NCI-H146 treated with DMSO at 0.1 percent for 48 hours (cell line): ENCODE data around the gene IQCK.
"Not testable (repeated sequence)": the region's sequence is repeated elsewhere in the genome, so short reads cannot be mapped to it uniquely, and the experiment has no call there.

Experiments
- DNase-seq: peaks from one replicate; lab custom pipeline; 2025; ENCODE audit not compliant: unreplicated experiment; lab: John Stamatoyannopoulos, UW

Gene IQCK, protein sequence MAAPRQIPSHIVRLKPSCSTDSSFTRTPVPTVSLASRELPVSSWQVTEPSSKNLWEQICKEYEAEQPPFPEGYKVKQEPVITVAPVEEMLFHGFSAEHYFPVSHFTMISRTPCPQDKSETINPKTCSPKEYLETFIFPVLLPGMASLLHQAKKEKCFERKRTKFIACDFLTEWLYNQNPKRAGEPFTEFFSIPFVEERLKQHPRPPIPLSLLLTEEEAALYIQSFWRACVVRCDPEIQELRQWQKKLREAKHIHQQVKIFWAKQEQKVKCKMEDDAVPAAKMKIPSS

DNA sequence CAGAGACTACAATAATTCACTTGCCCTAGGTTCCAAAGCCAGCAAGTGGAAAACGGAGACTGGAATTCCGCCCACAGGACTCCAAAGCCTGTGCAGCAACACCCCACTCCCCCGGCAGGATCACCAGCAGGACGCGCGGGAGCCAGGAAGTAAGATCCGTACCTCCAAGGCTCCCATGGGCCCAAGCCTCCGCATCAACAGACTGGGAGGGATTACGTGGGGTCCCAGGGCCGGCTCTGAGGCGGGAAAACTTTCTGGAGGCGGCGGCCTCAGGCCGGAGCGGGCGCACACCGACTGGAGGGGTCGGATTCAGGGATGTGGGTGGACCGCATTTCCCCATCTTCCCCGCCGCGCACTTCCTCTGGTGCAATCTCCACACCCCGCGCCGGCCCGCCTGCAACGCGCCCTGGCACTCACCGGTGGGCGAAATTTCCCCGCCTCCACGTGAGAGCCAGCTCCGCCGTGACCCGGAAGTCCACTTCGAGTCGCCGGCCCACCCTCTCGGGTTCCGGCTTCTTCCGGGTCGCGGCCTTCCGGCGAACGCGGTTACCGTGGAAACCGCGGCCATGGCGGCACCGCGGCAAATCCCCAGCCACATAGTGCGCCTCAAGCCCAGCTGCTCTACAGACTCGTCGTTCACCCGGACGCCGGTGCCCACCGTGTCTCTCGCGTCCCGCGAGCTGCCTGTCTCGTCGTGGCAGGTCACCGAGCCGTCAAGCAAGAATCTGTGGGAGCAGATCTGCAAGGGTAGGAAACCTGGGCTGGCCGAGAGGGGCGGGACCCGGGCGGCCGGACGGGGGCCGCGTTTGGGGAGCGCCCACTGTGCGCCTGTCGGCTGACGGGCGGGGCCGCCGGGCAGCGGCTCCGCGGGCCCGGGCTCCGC is at the start of gene IQCK, which contains the start of gene KNOP1:
IQCK (plus strand) TSS at position 531 of the 883 bp plus-strand sequence; CDS start at position 567, 36 bp downstream.
KNOP1 (minus strand) TSS at position 487 of the 883 bp plus-strand sequence. CDS start 3,192 bp downstream, outside the sequence.
- peak; percentile 78 for DNase-seq

DNA sequence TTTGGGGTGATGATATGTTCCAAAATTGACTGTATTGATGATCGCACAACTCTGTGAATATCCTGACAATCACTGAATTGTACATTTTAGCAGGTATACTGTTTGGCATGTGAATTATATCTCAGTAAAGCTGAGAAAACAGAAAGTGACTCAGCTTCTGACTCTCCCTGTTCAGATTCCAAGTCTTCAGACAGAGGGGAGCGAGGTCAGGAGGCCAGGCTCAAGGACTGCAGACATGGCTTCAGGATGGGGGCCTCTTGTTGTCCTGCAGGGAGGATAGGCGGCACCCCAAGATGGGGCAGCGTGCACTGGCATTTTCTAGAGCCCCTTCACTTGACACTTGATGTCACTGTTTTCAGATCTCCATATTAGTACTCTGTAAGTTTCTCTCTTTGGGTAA is 45.7 kb upstream of the IQCK start:
- no peak for DNase-seq

DNA sequence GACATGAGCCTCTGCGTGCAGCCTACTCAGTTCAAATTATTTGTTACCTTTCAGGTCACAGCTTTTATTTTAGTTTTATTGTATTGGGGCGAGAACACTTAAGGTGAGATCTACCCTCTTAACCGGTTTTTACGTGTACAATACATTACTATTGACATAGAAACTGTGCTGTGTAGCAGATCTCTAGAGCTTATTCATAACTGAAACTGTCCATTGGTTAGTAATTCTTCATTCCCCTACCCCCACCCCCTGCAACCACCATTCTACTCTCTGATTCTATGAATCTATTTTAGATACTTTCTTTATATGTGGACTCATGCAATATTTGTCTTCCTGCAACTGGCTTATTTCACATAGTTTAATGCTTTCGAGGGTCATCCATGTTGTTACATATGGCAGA is 43.6 kb upstream of the IQCK start:
- no peak for DNase-seq

DNA sequence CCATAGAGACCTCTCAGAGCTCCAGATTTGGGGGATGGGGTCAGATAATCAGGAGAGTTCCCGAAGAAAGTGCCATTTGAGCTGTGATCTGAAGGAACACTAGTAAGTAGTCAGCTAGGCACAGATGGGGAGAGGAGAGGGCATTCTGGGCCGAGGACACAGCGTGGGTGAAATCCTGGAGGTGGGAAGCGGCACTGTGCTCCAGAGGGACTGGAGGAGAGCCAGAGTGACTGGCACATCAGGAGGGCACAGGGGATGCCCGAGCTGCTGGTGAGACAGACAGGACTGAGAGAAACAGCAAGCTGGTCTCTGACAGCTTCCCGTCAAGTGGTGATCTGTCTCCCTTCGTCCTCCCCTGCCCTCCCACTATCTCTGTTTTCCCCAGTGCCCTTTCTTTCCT is 40.7 kb upstream of the IQCK start:
- no peak for DNase-seq

DNA sequence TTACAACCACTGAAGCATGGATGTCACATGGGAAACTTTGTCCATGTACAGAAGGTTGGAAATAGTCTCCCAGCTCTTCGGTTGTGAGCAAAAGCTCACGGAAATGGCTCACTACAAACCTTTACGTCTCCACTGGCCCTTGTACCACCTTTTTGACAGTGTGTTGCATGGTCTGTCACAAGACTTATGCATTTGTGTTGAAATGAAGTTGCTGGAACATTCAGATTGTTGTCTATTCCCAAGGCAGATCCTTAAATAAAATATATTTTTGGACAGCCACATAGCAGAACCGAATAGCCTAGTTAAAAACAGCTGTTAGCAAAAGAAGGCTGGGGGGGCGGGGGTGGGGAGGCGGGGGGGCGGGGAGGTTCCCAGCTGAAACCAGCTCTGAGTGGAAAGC is 39.3 kb upstream of the IQCK start:
- DNase-seq = no peak

DNA sequence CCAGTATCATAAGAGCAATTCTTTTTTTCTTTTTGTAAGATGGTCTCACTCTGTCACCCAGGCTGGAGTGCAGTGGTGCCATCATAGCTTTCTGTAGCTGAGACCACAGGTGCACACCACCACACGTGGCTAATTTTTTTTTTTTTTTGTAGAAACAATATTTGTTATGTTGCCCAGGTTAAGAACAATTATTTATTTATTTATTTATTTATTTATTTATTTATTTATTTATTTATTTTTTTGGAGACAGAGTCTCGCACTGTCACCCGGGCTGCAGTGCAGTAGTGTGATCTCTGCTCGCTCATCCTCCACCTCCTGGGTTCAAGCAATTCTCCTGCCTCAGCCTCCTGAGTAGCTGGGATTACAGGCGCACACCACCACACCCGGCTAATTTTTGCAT is 38.8 kb upstream of the IQCK start:
- DNase-seq = not testable (repeated sequence)

DNA sequence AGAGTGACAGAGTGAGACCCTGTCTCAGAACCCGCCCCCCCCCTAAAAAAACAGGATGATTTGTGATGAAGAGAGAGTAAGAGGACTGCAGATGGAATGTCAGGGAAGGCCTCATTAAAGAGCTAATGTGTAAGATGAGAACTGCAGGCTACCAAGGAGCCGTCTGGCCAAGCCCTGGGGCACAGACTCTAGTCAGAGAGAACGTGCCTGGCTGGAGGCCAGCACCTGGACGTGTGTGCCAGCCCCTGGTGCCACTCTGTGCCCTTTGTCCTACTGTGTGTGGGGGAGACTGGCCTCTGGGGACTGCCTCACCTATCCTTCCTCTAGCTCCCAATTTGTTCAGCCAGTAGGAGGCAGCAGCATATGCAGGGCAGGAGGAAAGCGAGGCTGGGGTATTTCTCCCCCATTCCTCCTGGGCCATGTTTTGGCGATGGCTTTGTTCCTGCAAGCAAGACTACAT is 37.2 kb upstream of the IQCK start:
- DNase-seq = no peak

DNA sequence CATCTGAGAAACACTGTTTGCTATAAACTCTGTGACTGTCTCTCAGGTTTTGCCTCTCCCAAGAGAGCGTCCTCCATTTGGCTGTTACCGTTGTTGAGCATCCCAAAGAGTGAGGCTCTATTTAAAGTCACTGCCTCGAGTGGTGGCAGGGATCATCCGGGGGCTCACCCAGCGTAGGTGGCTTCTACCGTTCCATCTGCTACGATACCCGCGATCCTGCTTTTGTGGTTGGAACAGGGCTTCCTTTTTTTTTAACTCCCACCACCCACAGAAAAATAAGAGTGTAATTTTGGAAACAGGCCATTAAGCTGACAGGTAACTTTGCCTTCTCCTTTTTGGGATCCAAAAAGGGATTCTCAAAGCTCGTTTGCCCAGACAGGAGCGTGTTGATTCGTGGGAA is 36.4 kb upstream of the IQCK start:
- no peak for DNase-seq

DNA sequence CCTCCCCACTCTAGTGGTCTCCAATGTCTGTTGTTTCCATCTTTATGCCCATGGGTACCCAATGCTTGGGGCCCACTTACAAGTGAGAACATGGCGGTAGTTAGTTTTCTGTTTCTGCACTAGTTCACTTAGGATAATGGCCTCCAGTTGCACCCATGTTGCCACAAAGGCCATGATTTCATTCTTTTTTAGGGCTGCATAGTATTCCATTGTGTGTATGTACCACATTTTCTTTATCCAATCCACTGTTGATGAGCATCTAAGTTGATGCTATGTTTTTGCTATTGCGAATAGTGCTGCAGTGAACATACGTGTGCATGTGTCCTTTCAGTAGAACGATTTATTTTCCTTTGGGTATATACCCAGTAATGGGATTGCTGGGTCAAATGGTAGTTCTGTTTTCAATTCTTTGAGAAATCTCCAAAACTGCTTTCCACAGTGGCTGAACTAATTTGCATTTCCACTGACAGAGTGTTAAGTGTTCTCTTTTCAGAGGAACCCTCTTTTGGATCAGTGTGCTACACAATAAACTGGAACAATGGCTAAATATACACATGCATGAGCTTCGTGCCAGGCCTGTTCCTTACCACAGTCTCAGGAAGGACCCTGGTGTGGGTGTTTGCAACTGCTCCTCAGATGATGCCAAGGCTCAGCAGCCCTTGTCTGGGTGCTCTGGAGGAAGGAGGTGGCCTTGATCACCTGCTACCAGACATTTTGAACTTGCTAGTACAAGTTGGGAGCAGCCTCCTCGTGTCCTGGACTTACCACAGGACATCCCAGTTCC is 34.4 kb upstream of the IQCK start:
- DNase-seq = no peak

DNA sequence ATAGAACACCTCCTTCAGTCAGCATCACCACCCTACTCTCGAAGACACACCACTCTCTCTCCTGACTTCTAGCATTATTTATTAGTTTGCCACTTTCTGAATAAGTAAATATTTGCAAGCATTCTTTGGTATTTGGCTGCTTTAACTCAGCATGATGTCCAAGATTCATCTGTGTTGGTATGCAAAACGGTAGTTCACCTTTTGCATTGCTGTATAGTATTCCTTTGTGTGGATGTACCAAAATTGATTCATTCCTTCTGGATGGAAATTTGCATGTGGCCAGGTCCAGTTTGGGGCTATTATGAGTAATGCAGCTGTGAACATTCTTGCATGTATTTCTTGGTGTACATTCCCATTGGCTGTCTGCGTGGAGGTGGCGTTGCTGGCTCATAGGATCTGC is 32.9 kb upstream of the IQCK start:
- no peak for DNase-seq

DNA sequence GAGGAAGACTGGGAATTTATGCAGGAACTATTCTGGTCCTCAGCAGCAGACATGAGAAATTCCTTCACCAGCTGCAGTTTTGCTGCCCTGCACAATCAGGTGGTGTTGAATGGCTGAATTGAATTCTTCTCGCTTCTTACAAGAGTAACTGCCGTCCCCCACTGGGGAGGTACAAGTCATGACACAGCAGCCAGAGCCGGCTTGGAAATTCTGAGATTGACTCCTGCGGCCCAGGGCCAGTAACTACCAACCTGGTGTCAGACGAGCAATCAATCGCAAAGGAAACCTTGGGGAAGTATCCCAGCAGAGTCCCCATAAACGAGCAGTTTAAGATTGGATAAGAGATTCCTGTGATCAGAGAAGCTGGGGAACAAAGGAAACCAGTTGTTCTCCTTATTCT is 30.8 kb upstream of the IQCK start:
- DNase-seq = no peak

DNA sequence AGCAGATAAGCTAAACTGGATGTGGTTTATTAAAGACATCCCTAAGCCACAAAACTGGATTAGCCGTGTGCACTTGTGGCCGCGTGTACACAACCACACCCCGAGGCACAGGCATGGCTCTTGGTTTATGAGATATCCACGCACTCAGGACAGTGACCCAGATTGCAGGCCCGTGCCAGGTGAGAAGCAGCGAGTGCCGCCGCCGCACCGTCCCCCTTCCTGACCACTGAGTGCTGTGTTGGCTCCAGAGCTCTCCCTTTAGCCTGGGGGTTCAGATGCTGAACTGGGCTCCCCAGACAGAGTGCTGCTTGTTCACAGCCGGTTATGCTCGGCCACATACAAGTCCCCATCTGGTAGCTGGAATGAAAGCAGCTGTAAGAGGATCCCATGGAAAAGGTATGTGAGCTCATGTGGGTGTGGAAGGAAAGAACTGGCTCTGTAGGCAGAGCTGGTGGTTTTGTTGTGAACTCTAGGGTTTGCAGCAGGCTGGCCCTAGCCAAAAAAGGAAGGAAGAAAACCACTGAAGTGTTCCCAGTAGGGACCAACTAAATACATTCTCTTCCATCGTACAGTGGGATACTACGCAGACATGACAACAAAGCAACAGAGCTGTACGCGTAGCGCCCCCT is 29.6 kb upstream of the IQCK start:
- no peak for DNase-seq

DNA sequence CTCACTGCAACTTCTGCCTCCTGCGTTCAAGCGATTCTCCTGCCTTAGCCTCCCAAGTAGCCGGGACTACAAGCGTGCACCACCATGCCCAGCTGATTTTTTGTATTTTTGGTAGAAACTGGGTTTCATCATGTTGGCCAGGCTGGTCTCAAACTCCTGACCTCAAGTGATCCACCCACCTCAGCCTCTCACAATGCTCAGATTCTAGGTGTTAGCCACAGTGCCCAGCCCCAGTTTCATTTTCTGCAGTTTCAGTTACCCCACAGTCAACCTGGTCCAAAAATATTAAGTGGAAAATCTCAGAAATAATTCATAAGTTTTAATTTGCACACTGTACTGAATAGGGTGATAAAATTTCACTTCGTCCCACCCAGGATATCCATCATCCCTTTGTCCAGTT is 28.7 kb upstream of the IQCK start:
- DNase-seq = no peak

DNA sequence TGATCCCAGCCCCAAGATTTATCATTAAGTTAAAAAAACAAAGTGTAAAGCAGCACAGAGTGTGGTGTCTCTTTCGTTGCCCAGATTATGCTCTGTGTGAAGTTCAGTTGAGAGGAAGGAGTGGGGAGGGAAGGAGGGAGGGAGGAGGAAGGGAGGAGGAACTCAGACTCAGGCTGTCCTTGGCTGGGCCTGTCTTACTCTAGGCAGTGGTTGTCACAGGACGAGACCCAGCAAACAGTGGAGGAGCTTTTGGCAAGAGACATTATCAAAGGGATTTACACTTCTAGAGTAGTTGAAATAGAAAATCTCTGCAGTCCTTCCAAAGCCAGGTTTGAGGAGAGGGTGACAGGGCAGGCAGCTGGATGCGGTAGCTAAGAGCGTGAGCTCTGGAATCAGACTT is 27.9 kb upstream of the IQCK start:
- DNase-seq = no peak

DNA sequence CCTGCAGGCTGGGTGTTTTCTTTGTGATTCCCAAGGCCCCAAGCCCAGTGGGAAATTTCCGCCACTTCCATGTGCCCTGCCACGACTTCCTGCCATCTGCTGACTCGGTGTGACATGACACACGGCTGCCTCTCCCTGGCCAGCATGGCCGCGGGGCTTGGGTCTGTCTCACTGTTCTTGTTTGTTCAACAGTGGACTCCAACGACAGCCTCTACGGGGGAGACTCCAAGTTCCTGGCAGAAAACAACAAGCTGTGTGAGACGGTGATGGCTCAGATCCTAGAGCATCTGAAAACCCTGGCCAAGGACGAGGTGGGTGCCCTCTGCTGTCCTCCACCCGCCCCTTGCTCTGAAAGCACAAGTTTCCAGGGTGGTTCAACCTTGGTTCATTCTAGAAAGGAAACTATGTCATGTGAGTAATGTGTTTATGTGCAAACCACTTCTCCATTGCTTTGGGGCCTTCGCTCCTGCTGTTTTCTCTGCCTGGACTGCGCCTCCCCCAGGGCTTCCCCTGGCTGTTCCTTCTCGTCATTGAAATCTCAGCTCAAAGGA is 26.8 kb upstream of the IQCK start:
- DNase-seq = no peak

DNA sequence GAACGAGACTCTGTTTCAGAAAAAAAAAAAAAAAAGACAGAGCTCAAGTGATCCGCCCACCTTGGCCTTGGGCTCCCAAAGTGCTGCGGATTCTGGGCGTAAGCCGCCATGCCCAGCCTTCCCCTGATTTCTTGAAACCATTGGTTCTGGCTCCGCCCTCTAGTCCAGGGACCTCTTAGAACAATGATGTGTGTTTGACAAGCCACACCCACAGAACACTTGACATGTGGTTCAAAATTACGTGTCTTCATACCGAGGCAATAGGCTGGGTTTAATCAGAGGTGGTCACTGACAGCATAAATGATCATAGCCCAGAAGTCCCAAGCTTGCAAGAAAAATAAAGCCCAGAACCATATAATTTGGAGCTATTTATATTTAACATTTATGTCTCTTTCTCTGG is 23.1 kb upstream of the IQCK start:
- DNase-seq = no peak

DNA sequence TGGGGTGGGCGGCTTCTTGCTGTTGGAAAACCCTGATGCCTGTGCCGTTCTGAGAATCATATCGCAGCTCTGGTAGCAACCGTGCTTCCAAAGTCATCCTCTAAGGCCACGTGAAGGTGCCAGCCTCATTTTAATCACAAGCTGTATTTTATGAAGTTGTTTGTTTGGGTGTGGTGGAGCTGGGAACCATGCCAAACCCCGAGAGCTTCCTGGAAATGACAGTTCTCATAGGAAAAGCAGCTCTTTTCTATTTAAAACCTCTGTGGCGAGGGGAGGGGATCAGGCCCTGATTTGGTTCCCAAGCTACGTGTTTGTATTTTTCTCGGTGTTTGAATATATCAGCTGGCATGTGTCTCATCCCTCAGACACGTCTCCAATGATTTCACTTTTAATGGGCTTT is 21.7 kb upstream of the IQCK start:
- no peak for DNase-seq

DNA sequence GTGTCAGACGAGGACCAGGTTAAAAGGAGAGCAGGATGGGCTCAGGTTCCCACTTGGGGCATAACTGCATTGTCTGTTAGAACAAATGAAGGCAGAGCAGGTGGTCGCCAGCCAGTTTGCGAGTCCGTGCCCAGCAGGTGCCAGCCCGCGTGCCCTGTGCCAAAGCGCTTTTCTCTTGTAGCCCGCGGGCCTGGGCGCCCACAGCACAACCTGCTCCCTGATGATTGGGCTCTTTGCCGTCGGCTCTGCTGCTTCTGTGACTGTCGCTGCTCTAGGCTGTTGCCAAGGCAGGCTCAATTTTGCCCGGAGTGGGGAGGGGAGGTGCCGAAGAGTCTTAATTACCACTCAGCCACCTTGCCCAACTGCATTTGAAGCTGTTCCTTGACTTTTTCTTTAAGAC is 21.1 kb upstream of the IQCK start:
- no peak for DNase-seq

DNA sequence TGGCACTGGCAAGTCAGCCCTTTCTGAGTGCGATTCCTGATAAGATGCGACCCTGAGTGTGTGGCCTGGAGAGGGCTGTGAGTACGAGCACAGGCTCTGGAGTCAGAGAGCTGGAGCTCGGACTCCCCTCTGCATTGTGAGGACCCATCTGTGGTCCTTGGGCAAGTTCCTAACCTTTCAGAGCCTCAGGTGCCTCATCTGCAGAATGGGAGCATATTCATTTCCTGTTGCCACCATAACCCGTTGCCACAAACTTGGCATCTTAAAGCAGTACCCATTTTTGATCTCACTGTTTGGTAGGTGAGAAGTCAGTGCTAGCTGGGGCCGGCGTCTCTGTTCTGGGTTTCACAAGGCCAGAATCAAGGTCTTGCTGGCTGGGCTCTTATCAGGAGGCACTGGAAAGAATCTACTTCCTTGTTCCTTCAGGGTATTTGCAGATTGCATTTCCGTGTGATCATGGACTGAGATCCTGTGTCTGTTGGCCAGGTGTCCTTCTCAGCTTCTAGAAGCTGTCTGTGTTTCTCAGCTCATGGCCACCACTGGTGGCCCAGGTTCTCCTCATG is 20.2 kb upstream of the IQCK start:
- no peak for DNase-seq
